H1 (cell line): Measurements from ENCODE around the gene RNF151. TPM values are rescaled to one million over a fixed set of nuclear protein-coding genes. Genes with fewer than 3 reads are reported as not detected.

Experiments used
- CTCF ChIA-PET: fragments of 300-600 bp; sonication (Branson Sonifier 250); formaldehyde crosslinking; loops from one replicate; lab custom pipeline; 2021; ENCODE audit not compliant: partially characterized antibody; lab: Charles Lee
- POLR2A ChIA-PET: fragments of 300-600 bp; sonication (Branson Sonifier 250); formaldehyde crosslinking; loops from one replicate; lab custom pipeline; 2021; ENCODE audit warnings: inconsistent platforms; ENCODE audit not compliant: partially characterized antibody; lab: Charles Lee
- DNase-seq, 2 experiments: peaks; one replicate each; pipeline versions ENCODE4 v3.0.0 to v3.0.0-alpha.2; 2010 to 2022; ENCODE audit warnings: low spot score in 2 of 2, low read depth in 1 of 2, mixed read lengths in 1 of 2
- FAIRE-seq: peaks from 2 replicates; lab custom pipeline; 2011; peaks lifted over from hg19 to GRCh38; lab: Jason Lieb, UNC
- H2AFZ ChIP-seq: 2 replicates; pipeline ENCODE4 v1.8.1; 2012; ENCODE audit warnings: low read length, inconsistent platforms
- H2AK5ac ChIP-seq: 2 replicates; pipeline ENCODE4 v1.6.1; 2013; ENCODE audit warnings: low read depth, low read length
- H2BK120ac ChIP-seq: replicated peaks from 2 replicates; pipeline ENCODE3; 2013; ENCODE audit warnings: low read depth, low read length, inconsistent platforms
- H2BK12ac ChIP-seq: 2 replicates; pipeline ENCODE4 v1.6.1; 2013; ENCODE audit warnings: low read depth, low read length
- H2BK15ac ChIP-seq: 2 replicates; pipeline ENCODE4 v1.6.1; 2013; ENCODE audit warnings: low read length
- H2BK20ac ChIP-seq: 2 replicates; pipeline ENCODE4 v1.6.1; 2013; ENCODE audit warnings: low read length
- H2BK5ac ChIP-seq: 2 replicates; pipeline ENCODE4 v1.6.1; 2013; ENCODE audit warnings: low read depth, low read length
- H3K14ac ChIP-seq: 2 replicates; pipeline ENCODE4 v1.6.1; 2013; ENCODE audit warnings: inconsistent platforms; ENCODE audit not compliant: insufficient read length
- H3K18ac ChIP-seq: 2 replicates; pipeline ENCODE4 v1.6.1; 2013; ENCODE audit warnings: low read length; ENCODE audit errors: extremely low read depth
- H3K23ac ChIP-seq: 2 replicates; pipeline ENCODE4 v1.6.1; 2013; ENCODE audit warnings: inconsistent platforms; ENCODE audit not compliant: insufficient read length
- H3K23me2 ChIP-seq: 2 replicates; pipeline ENCODE4 v1.6.1; 2013; ENCODE audit warnings: low read depth, low read length
- H3K27ac ChIP-seq: 2 replicates; pipeline ENCODE4 v1.6.1; 2011; ENCODE audit warnings: low read depth, low read length, inconsistent platforms
- H3K27me3 ChIP-seq, 4 experiments: replicated peaks in 1 of 4; 1 replicate in 1 of 4; 2 replicates in 3 of 4; pipeline versions ENCODE4 v1.6.1 to v1.8.1; 2011 to 2013; ENCODE audit warnings: low read length in 3 of 4, mild to moderate bottlenecking in 3 of 4, inconsistent platforms in 2 of 4, mixed read lengths in 2 of 4, moderate library complexity in 1 of 4; ENCODE audit not compliant: control insufficient read depth in 3 of 4, insufficient read depth in 3 of 4; ENCODE audit errors: extremely low read depth in 1 of 4
- H3K36me3 ChIP-seq, 4 experiments: 2 replicates each; pipeline versions ENCODE4 v1.6.1 to v1.8.1; 2011 to 2013; ENCODE audit warnings: mild to moderate bottlenecking in 4 of 4, low read length in 3 of 4, moderate library complexity in 2 of 4, control low read depth in 1 of 4, inconsistent platforms in 1 of 4; ENCODE audit not compliant: insufficient read depth in 4 of 4, control insufficient read depth in 2 of 4
- H3K4ac ChIP-seq: replicated peaks from 2 replicates; pipeline ENCODE3; 2013; ENCODE audit warnings: low read length, low read depth, mixed read lengths, inconsistent platforms; ENCODE audit not compliant: insufficient read length
- H3K4me1 ChIP-seq, 4 experiments: replicated peaks in 1 of 4; 1 replicate in 1 of 4; 2 replicates in 3 of 4; pipeline versions ENCODE4 v1.6.1 to v1.8.1; 2011 to 2013; ENCODE audit warnings: low read length in 3 of 4, inconsistent platforms in 2 of 4, mixed read lengths in 1 of 4; ENCODE audit not compliant: insufficient read depth in 4 of 4, control insufficient read depth in 3 of 4
- H3K4me2 ChIP-seq, 2 experiments: 2 replicates each; pipeline versions ENCODE4 v1.6.1 to v1.8.1; 2011 to 2013; ENCODE audit warnings: low read depth in 2 of 2, low read length in 2 of 2, control low read depth in 1 of 2, inconsistent platforms in 1 of 2, mild to moderate bottlenecking in 1 of 2; ENCODE audit not compliant: insufficient read depth in 1 of 2
- H3K4me3 ChIP-seq, 4 experiments: fragments of 200-600, 300-600 bp in 1 of 4; sonication (generic), shearing (Covaris generic), sonication (Bioruptor Twin) in 1 of 4; 2 replicates each; pipeline versions ENCODE4 v1.5.1 to v1.8.1; 2011 to 2016; ENCODE audit warnings: low read length in 4 of 4, low read depth in 3 of 4, control low read depth in 2 of 4, inconsistent platforms in 2 of 4, mild to moderate bottlenecking in 2 of 4, mixed read lengths in 1 of 4, moderate library complexity in 1 of 4; ENCODE audit not compliant: insufficient read depth in 2 of 4; ENCODE audit errors: extremely low read depth in 1 of 4
- H3K56ac ChIP-seq: replicated peaks from 2 replicates; pipeline ENCODE3; 2013; ENCODE audit warnings: low read depth, mild to moderate bottlenecking, mixed read lengths, low read length, inconsistent platforms; ENCODE audit not compliant: insufficient read length
- H3K79me1 ChIP-seq: 2 replicates; pipeline ENCODE4 v1.6.1; 2013; ENCODE audit warnings: low read depth, low read length, control low read depth
- H3K79me2 ChIP-seq, 2 experiments: 2 replicates each; pipeline versions ENCODE4 v1.6.1 to v1.8.1; 2012 to 2013; ENCODE audit warnings: low read length in 2 of 2, mild to moderate bottlenecking in 2 of 2, inconsistent platforms in 1 of 2; ENCODE audit not compliant: insufficient read depth in 2 of 2, control insufficient read depth in 1 of 2
- H3K9ac ChIP-seq, 4 experiments: replicated peaks in 1 of 4; 1 replicate in 1 of 4; 2 replicates in 3 of 4; pipeline versions ENCODE4 v1.6.1 to v1.8.1; 2011 to 2013; ENCODE audit warnings: low read depth in 3 of 4, low read length in 3 of 4, control low read depth in 2 of 4, mild to moderate bottlenecking in 2 of 4, moderate library complexity in 2 of 4, inconsistent platforms in 1 of 4; ENCODE audit errors: extremely low read depth in 1 of 4
- H3K9me3 ChIP-seq, 2 experiments: 2 replicates each; pipeline versions ENCODE4 v1.6.1 to v1.8.1; 2012 to 2013; ENCODE audit warnings: mild to moderate bottlenecking in 2 of 2, moderate library complexity in 2 of 2, control low read depth in 1 of 2, inconsistent platforms in 1 of 2, low read depth in 1 of 2, low read length in 1 of 2, mixed read lengths in 1 of 2; ENCODE audit not compliant: insufficient read depth in 2 of 2
- H4K20me1 ChIP-seq, 2 experiments: replicated peaks in 1 of 2; 2 replicates each; pipeline versions ENCODE3 to v1.8.1; 2011 to 2013; ENCODE audit warnings: inconsistent platforms in 2 of 2, low read length in 2 of 2, mild to moderate bottlenecking in 1 of 2; ENCODE audit not compliant: insufficient read depth in 2 of 2, control insufficient read depth in 1 of 2
- H4K5ac ChIP-seq: 2 replicates; pipeline ENCODE4 v1.6.1; 2013; ENCODE audit warnings: low read length, low read depth, mixed read lengths, inconsistent platforms; ENCODE audit not compliant: insufficient read length
- H4K8ac ChIP-seq: 2 replicates; pipeline ENCODE4 v1.8.0; 2013; ENCODE audit warnings: mild to moderate bottlenecking, moderate library complexity, low read length, inconsistent platforms; ENCODE audit not compliant: insufficient read depth; ENCODE audit errors: extremely low read depth
- H4K91ac ChIP-seq: replicated peaks from 2 replicates; pipeline ENCODE3; 2013; ENCODE audit warnings: low read length, mixed read lengths, inconsistent platforms; ENCODE audit not compliant: insufficient read length
- E2F6 ChIP-seq: IDR thresholded peaks from 2 replicates; pipeline ENCODE4 v1.6.1; 2012; ENCODE audit warnings: inconsistent platforms
- HDAC2 ChIP-seq, 2 experiments: fragments of 300-600 bp in 1 of 2; sonication (generic) in 1 of 2; IDR thresholded peaks; 2 replicates each; pipeline ENCODE4 v1.6.1; 2011 to 2012; ENCODE audit warnings: low read depth in 2 of 2, low read length in 2 of 2, mild to moderate bottlenecking in 2 of 2, moderate library complexity in 2 of 2, borderline replicate concordance in 1 of 2, inconsistent platforms in 1 of 2
- KDM4A ChIP-seq: IDR thresholded peaks from one replicate; pipeline ENCODE4 v1.7.1; 2012; ENCODE audit warnings: low read depth, mild to moderate bottlenecking, moderate library complexity, low read length, inconsistent platforms; ENCODE audit not compliant: severe bottlenecking
- PHF8 ChIP-seq: fragments of 200-600 bp; sonication (generic); conservative IDR thresholded peaks from 2 replicates; pipeline ENCODE4 v1.7.1; 2012; ENCODE audit warnings: low read depth, mild to moderate bottlenecking, inconsistent platforms, low read length, moderate library complexity
- RFX5 ChIP-seq: IDR thresholded peaks from 2 replicates; pipeline ENCODE4 v1.6.1; 2011; ENCODE audit warnings: low read depth, low read length, improper control_type of control experiment, borderline replicate concordance
- SIX5 ChIP-seq: IDR thresholded peaks from 2 replicates; pipeline ENCODE4 v1.6.1; 2011; ENCODE audit warnings: mild to moderate bottlenecking, low read depth, low read length
- TAF7 ChIP-seq: optimal IDR thresholded peaks from 2 replicates; pipeline ENCODE3; 2011; ENCODE audit warnings: low read depth, mild to moderate bottlenecking, inconsistent platforms, low read length, moderate library complexity, borderline replicate concordance
- TCF12 ChIP-seq: IDR thresholded peaks from 2 replicates; pipeline ENCODE4 v1.6.1; 2011; ENCODE audit warnings: low read depth, mild to moderate bottlenecking, low read length
- WGBS, 2 experiments: shearing (Covaris generic) in 1 of 2; methylation state at CpG; one replicate each; pipeline versions ENCODE4 v1.1.6 to v1.1.7; 2013 to 2015; ENCODE audit warnings: low lambda C conversion rate in 2 of 2, mixed read lengths in 2 of 2, inconsistent platforms in 1 of 2, low coverage in 1 of 2, missing lambda C conversion rate in 1 of 2; ENCODE audit not compliant: insufficient replicate concordance in 2 of 2, insufficient coverage in 1 of 2, insufficient read length in 1 of 2; ENCODE audit errors: extremely low coverage in 1 of 2, missing lambda C conversion rate in 1 of 2; 5-methylcytosine and 5-hydroxymethylcytosine counted together
- polyA plus RNA-seq, 7 experiments: library from polyadenylated mRNA; depleted of rRNA in 3 of 7; stranded (reverse) in 5 of 7; unstranded in 2 of 7; fragments of >200 nt in 5 of 7; fragments of 200-250 nt in 2 of 7; gene quantifications; 1 replicate in 5 of 7; 2 replicates in 1 of 7; 4 replicates in 1 of 7; pipeline versions ENCODE4 v1.2.1 to v1.2.3, GENCODE V29; 2011 to 2013; ENCODE audit warnings: missing spikeins in 2 of 7, mixed read lengths in 2 of 7
- total RNA-seq: library from RNA; stranded (reverse); fragmentation: NEBNext Ultra II Directional; extraction: Animal tissue kit (Norgen Biotek cat#: 25700); gene quantifications from 2 replicates; pipeline ENCODE4 v1.2.1, GENCODE V29; 2021

Gene RNF151
- total and polyA plus RNA-seq, 2 of the 8 experiments (the other 6 are each of a cell fraction or from before 2014, with no cell fraction given) = not detected

- Histone ChIP-seq H3K79me2 (peaks cover 0 to 3% of the 10 kb centered on the region in 2 experiments; a peak in 1 of 4 replicates), H2AFZ (no peak overlapping the region), H2BK15ac (no peak overlapping the region), H2BK120ac (no peak overlapping the region)
- no CpG with 5 or more reads among the region's 25 CpGs for WGBS, 2 experiments
- POLR2A ChIA-PET = interaction anchor here (0.6 to 28.2 kb wide), 9 partner anchors 7 to 165 kb away, joined by 3 to 736 read pairs (median 10); partner anchors contain the start of genes GFER, NDUFB10, NOXO1 and RNF151
- TF ChIP-seq RFX5 = no peak
- no peak for TF ChIP-seq SIX5
- no peak for TF ChIP-seq TCF12
- no peak for TF ChIP-seq TAF7
- TF ChIP-seq PHF8 = 0 out of 2 replicates have a peak, but pooled peaks have one; percentile 12
- no peak for TF ChIP-seq E2F6
- no peak for TF ChIP-seq HDAC2 (IDR thresholded peaks at IDR 0.05; ENCODE audit: borderline replicate concordance in 1 of 2, low read depth in 2 of 2, low read length in 2 of 2)
- peak; percentile 7 for TF ChIP-seq KDM4A
- TF ChIP-seq, all 59 proteins: peak for 2
- Histone ChIP-seq H3K9me3 (no peaks in the 10 kb centered on the region), H4K91ac (no peak overlapping the region), H3K36me3 (peaks cover 2 to 5% (median 3%) of the 10 kb centered on the region in 4 experiments; a peak in 3 of 8 replicates), H3K56ac (no peak overlapping the region), H3K27ac (no peak overlapping the region), H3K79me1 (no peaks in the 10 kb centered on the region), H3K23me2 (peaks cover 22% of the 10 kb centered on the region; the same call in 1 of the 2 replicates), H2BK12ac (no peak overlapping the region), H3K4me1 (peaks cover 0 to 31% (median 19%) of the 10 kb centered on the region in 4 experiments; a peak in 6 of 7 replicates), H3K18ac (no peak overlapping the region), H4K20me1 (peaks cover 7 to 10% of the 10 kb centered on the region in 2 experiments), H3K4me3 (peak overlapping the region; percentile 36 to 77 (median 51); a peak in 7 of 8 replicates), H2BK5ac (no peak overlapping the region), H3K4me2 (peak overlapping the region; percentile 83 to 96; a peak in 3 of 4 replicates), H3K9ac (no peak overlapping the region), H3K14ac (no peak overlapping the region), H3K4ac (no peak overlapping the region), H4K8ac (0 out of 2 replicates have a peak overlapping the region, but pooled peaks have one; percentile 37), H2BK20ac (no peak overlapping the region), H3K23ac (no peak overlapping the region), H4K5ac (no peak overlapping the region), H2AK5ac (no peak overlapping the region), H3K27me3 (peaks cover 4 to 37% (median 24%) of the 10 kb centered on the region in 4 experiments)
- DNase-seq = no peak
- CTCF ChIA-PET = interaction anchor here (1.4 to 6.8 kb wide), 3 partner anchors 8 to 100 kb away, joined by 3 to 55 read pairs (median 5); partner anchors contain the start of gene NOXO1
- FAIRE-seq = no peak
Measured at GRCh38 chr16:1990101-1990350, 23.4 kb downstream of the RNF151 start.
